ENCODE data around the gene AK6. TPM values are rescaled to one million over a fixed set of nuclear protein-coding genes. Genes with fewer than 3 reads are reported as not detected.

Gene AK6
- total RNA-seq, 3 donors from 2014 or later: 21.4 to 35.8 (median 28.5) TPM

GRCh38 chr5:69308046-69308553, 61.2 kb downstream of the AK6 start:
- Histone ChIP-seq H3K4me3 (no peak overlapping the region), H3K36me3 (ENCODE audit: low read depth) (no peaks in the 10 kb centered on the region), H3K9me3 (no peaks in the 10 kb centered on the region), H3K4me1 (ENCODE audit: low read depth) (no peaks in the 10 kb centered on the region)
- ATAC-seq (no peak), DNase-seq (no peak)
- intact Hi-C loops (cut with DNase I, micrococcal nuclease): no loop called here
- TF ChIP-seq CTCF (IDR thresholded peaks at IDR 0.05): no peak

- no peak for TF ChIP-seq CTCF (IDR thresholded peaks at IDR 0.05)
- intact Hi-C loops (cut with DNase I, micrococcal nuclease): no loop called here
- H3K4me1 ChIP-seq (ENCODE audit: low read depth): no peaks in the 10 kb centered on the region
- no peaks in the 10 kb centered on the region for H3K36me3 ChIP-seq (ENCODE audit: low read depth)
- ATAC-seq (no peak), DNase-seq (no peak)
- no peaks in the 10 kb centered on the region for H3K9me3 ChIP-seq
- no peak overlapping the region for H3K4me3 ChIP-seq
These were observed 63.8 kb downstream of the AK6 start for GRCh38 chr5:69305512-69305911.

Other genes with a start within 250 kb of the AK6 start
- gene CCNB1, start 202.4 kb downstream of the AK6 start, total RNA-seq: 10 to 100 TPM in 2 of 3 donors, 1 to 10 TPM in 1; 9.5 to 54.7 (median 10.7) TPM
- 1 to 10 TPM; 1.5 to 9.6 (median 1.6) TPM for gene CENPH, start 179.9 kb downstream of the AK6 start, total RNA-seq
- gene CDK7, start 134.6 kb downstream of the AK6 start, total RNA-seq: 10 to 100 TPM; 18.3 to 22.7 (median 22.0) TPM
- gene CCDC125, start 36.7 kb downstream of the AK6 start, total RNA-seq: 10 to 100 TPM; 15.9 to 25.4 (median 24.2) TPM
- gene TAF9, start within 50 bp of the AK6 start, total RNA-seq: 10 to 100 TPM; 36.5 to 47.7 (median 36.8) TPM
- 10 to 100 TPM; 15.8 to 20.9 (median 17.6) TPM for gene RAD17, start 298 bp upstream of the AK6 start, total RNA-seq
- gene MARVELD2, start 45.6 kb upstream of the AK6 start, total RNA-seq: 10 to 100 TPM; 22.9 to 63.1 (median 48.0) TPM
- 100 to 1,000 TPM in 2 of 3 donors, 10 to 100 TPM in 1; 50.2 to 134 (median 130) TPM for gene OCLN, start 123.3 kb upstream of the AK6 start, total RNA-seq
- 10 to 100 TPM; 25.7 to 39.1 (median 26.4) TPM for gene GTF2H2C, start 190.7 kb upstream of the AK6 start, total RNA-seq

All from mucosa of descending colon (tissue), 3 donors.